GM18511 (cell line): ENCODE results near the gene POR.

Source experiments
- ATAC-seq: cut with Tn5 transposase; IDR thresholded peaks from one replicate; pipeline ENCODE4 v1.9.1; 2021; ENCODE audit warnings: mild to moderate bottlenecking, moderate library complexity; ENCODE audit not compliant: unreplicated experiment

The POR gene

GRCh38 chr7:75950111-75950681 is 35.2 kb downstream of the POR start:
- ATAC-seq: no peak

GRCh38 chr7:75951506-75951905 is 36.6 kb downstream of the POR start:
- ATAC-seq: no peak

- no peak for ATAC-seq
These were observed 38.5 kb downstream of the POR start for GRCh38 chr7:75953431-75953830.

- no peak for ATAC-seq
These were observed 39.0 kb downstream of the POR start for GRCh38 chr7:75953931-75954330.

- no peak for ATAC-seq
These were observed 40.5 kb downstream of the POR start for GRCh38 chr7:75955331-75955955.

- ATAC-seq: no peak
These were observed 42.2 kb downstream of the POR start for GRCh38 chr7:75957021-75957736.

- no peak for ATAC-seq
These were observed 44.0 kb downstream of the POR start for GRCh38 chr7:75958802-75959543.

- ATAC-seq: no peak
These were observed 45.4 kb downstream of the POR start for GRCh38 chr7:75960372-75960771.

- no peak for ATAC-seq
These were observed 46.3 kb downstream of the POR start for GRCh38 chr7:75961218-75961617.

- no peak for ATAC-seq
These were observed 47.8 kb downstream of the POR start for GRCh38 chr7:75962607-75963380.

GRCh38 chr7:75963381-75963995 is 48.5 kb downstream of the POR start:
- ATAC-seq: no peak

GRCh38 chr7:75965617-75966016 is 50.7 kb downstream of the POR start:
- no peak for ATAC-seq

GRCh38 chr7:75966190-75966961 is 51.4 kb downstream of the POR start:
- ATAC-seq: no peak

- no peak for ATAC-seq
These were observed 52.1 kb downstream of the POR start for GRCh38 chr7:75967055-75967454.

- ATAC-seq: no peak
These were observed 52.6 kb downstream of the POR start for GRCh38 chr7:75967487-75967997.

GRCh38 chr7:75968012-75968411 is 53.1 kb downstream of the POR start:
- ATAC-seq: no peak

GRCh38 chr7:75968561-75969001 is 53.6 kb downstream of the POR start:
- no peak for ATAC-seq

- ATAC-seq: no peak
These were observed 54.2 kb downstream of the POR start for GRCh38 chr7:75969182-75969581.

- ATAC-seq: no peak
These were observed 54.9 kb downstream of the POR start for GRCh38 chr7:75969704-75970498.
